HepG2 (cell line): ENCODE results near the gene GPC6. TPM values are rescaled to one million over a fixed set of nuclear protein-coding genes. Genes with fewer than 3 reads are reported as not detected.

Source experiments
- ATAC-seq: fragments of 200-7000 bp; cut with Tn5 transposase; 3 replicates; pipeline ENCODE4 v1.9.1; 2020; ENCODE audit warnings: mild to moderate bottlenecking, moderate library complexity
- BruUV-seq: library from RNA; stranded (reverse); fragments of 400-500 nt; replicated peaks from 2 replicates; lab custom pipeline; 2021; lab: Mats Ljungman, UMichigan
- CTCF ChIA-PET: fragments of 300-600 bp; formaldehyde crosslinking; extraction: SDS; loops from one replicate; lab custom pipeline; 2021; ENCODE audit warnings: low total read pairs, inconsistent platforms, low intra/inter-chr PET ratio; lab: Yijun Ruan, JAX
- POLR2A ChIA-PET: fragments of 350-600 bp; sonication (Branson Sonifier 250); formaldehyde crosslinking; loops from one replicate; lab custom pipeline; 2020; ENCODE audit warnings: antibody characterized with exemption, inconsistent platforms; lab: Yijun Ruan, JAX
- DNase-seq: peaks from one replicate; pipeline ENCODE4 v3.0.0-alpha.2; 2015; ENCODE audit warnings: low spot score
- FAIRE-seq: peaks from 3 replicates; lab custom pipeline; 2011; peaks lifted over from hg19 to GRCh38; lab: Jason Lieb, UNC
- H2AFZ ChIP-seq: one replicate; pipeline ENCODE4 v1.6.1; 2011; ENCODE audit warnings: low read length, inconsistent platforms
- H3K27ac ChIP-seq: fragments of 300-600 bp; 3 replicates; pipeline ENCODE4 v1.8.0; 2011; ENCODE audit warnings: mixed run types, mild to moderate bottlenecking, mixed read lengths, low read length, inconsistent platforms; ENCODE audit not compliant: insufficient read depth; ENCODE audit errors: extremely low read length
- H3K27me3 ChIP-seq, 2 experiments: fragments of 200-600 bp in 1 of 2; 2 replicates in 1 of 2; 3 replicates in 1 of 2; pipeline versions ENCODE4 v1.6.0 to v1.8.0; 2011; ENCODE audit warnings: low read length in 2 of 2, mild to moderate bottlenecking in 2 of 2, moderate library complexity in 2 of 2, inconsistent platforms in 1 of 2; ENCODE audit not compliant: insufficient read depth in 2 of 2, control insufficient read depth in 1 of 2
- H3K36me3 ChIP-seq, 2 experiments: fragments of 200-600 bp in 1 of 2; replicated peaks in 1 of 2; 2 replicates in 1 of 2; 3 replicates in 1 of 2; pipeline versions ENCODE4 v1.5.1 to v1.8.0; 2011; ENCODE audit warnings: low read length in 2 of 2, inconsistent platforms in 1 of 2; ENCODE audit not compliant: insufficient read depth in 2 of 2, control insufficient read depth in 1 of 2
- H3K4me1 ChIP-seq: 2 replicates; pipeline ENCODE4 v1.5.1; 2012; ENCODE audit warnings: low read length, inconsistent platforms; ENCODE audit not compliant: insufficient read depth
- H3K4me2 ChIP-seq: 2 replicates; pipeline ENCODE4 v1.6.0; 2011; ENCODE audit warnings: low read depth, low read length, inconsistent platforms
- H3K4me3 ChIP-seq, 3 experiments: fragments of 200-600 bp in 1 of 3; sonication (generic), shearing (Covaris generic) in 1 of 3; replicated peaks in 1 of 3; 2 replicates each; pipeline ENCODE4 v1.5.1; 2011 to 2016; ENCODE audit warnings: low read length in 3 of 3, inconsistent platforms in 2 of 3, low read depth in 2 of 3, mild to moderate bottlenecking in 2 of 3, control low read depth in 1 of 3, mixed read lengths in 1 of 3; ENCODE audit not compliant: insufficient read depth in 1 of 3
- H3K79me2 ChIP-seq: one replicate; pipeline ENCODE4 v1.6.1; 2011; ENCODE audit warnings: low read length, inconsistent platforms; ENCODE audit not compliant: insufficient read depth
- H3K9ac ChIP-seq: 2 replicates; pipeline ENCODE4 v1.6.0; 2011; ENCODE audit warnings: mild to moderate bottlenecking, low read depth, low read length, inconsistent platforms; ENCODE audit not compliant: insufficient read depth
- H3K9me3 ChIP-seq: 2 replicates; pipeline ENCODE4 v1.5.1; 2012; ENCODE audit warnings: mild to moderate bottlenecking, low read length
- H4K20me1 ChIP-seq: 2 replicates; pipeline ENCODE4 v1.6.0; 2011; ENCODE audit warnings: inconsistent platforms, mild to moderate bottlenecking, low read length, moderate library complexity; ENCODE audit not compliant: insufficient read depth
- GFI1 ChIP-seq: sonication (generic); formaldehyde crosslinking; IDR thresholded peaks from 2 replicates; pipeline ENCODE4 v1.5.0; 2020; ENCODE audit warnings: missing genetic modification reagents, mild to moderate bottlenecking, borderline replicate concordance
- HOXA7 ChIP-seq: sonication (generic); formaldehyde crosslinking; IDR thresholded peaks from 2 replicates; pipeline ENCODE4 v1.8.1; 2022; ENCODE audit warnings: mild to moderate bottlenecking, missing genetic modification reagents, moderate library complexity
- KDM5A ChIP-seq: fragments of 200-600 bp; sonication (generic); IDR thresholded peaks from 2 replicates; pipeline ENCODE4 v1.7.0; 2018; ENCODE audit warnings: antibody characterized with exemption, mild to moderate bottlenecking, low read length, borderline replicate concordance
- PRDM4 ChIP-seq: sonication (generic); formaldehyde crosslinking; IDR thresholded peaks from 2 replicates; pipeline ENCODE4 v1.9.0; 2021; ENCODE audit warnings: missing genetic modification reagents, borderline replicate concordance
- PRPF4 ChIP-seq: fragments of 200-400 bp; formaldehyde crosslinking; IDR thresholded peaks from 2 replicates; pipeline ENCODE4 v1.6.1; 2016; ENCODE audit warnings: low read length, low read depth; ENCODE audit not compliant: poor library complexity, severe bottlenecking
- SIN3B ChIP-seq: fragments of 150-350 bp; IDR thresholded peaks from 2 replicates; pipeline ENCODE4 v1.6.1; 2014; ENCODE audit warnings: low read length
- SNRNP70 ChIP-seq: fragments of 200-400 bp; formaldehyde crosslinking; IDR thresholded peaks from 2 replicates; pipeline ENCODE4 v1.6.1; 2017; ENCODE audit warnings: mild to moderate bottlenecking, low read depth, low read length, moderate library complexity
- SSRP1 ChIP-seq: IDR thresholded peaks from 2 replicates; pipeline ENCODE4 v1.6.1; 2016; ENCODE audit warnings: control low read depth
- TARDBP ChIP-seq: sonication (generic); formaldehyde crosslinking; IDR thresholded peaks from 2 replicates; pipeline ENCODE4 v1.8.0; 2022; ENCODE audit warnings: mild to moderate bottlenecking, missing genetic modification reagents
- ZBTB34 ChIP-seq: sonication (generic); formaldehyde crosslinking; IDR thresholded peaks from 2 replicates; pipeline ENCODE4 v1.8.0; 2022; ENCODE audit warnings: mild to moderate bottlenecking, missing genetic modification reagents
- ZFY ChIP-seq: sonication (generic); formaldehyde crosslinking; IDR thresholded peaks from 2 replicates; pipeline ENCODE4 v1.4.0; 2020; ENCODE audit warnings: missing genetic modification reagents
- ZNF253 ChIP-seq: sonication (generic); formaldehyde crosslinking; IDR thresholded peaks from 2 replicates; pipeline ENCODE4 v1.8.0; 2022; ENCODE audit warnings: mild to moderate bottlenecking, missing genetic modification reagents, borderline replicate concordance
- ZNF737 ChIP-seq: sonication (generic); formaldehyde crosslinking; IDR thresholded peaks from 2 replicates; pipeline ENCODE4 v1.5.0; 2020; ENCODE audit warnings: missing genetic modification reagents, mild to moderate bottlenecking, borderline replicate concordance
- ZNF816 ChIP-seq: sonication (generic); formaldehyde crosslinking; IDR thresholded peaks from 2 replicates; pipeline ENCODE4 v1.8.0; 2022; ENCODE audit warnings: missing genetic modification reagents, mild to moderate bottlenecking, borderline replicate concordance
- WGBS: methylation state at CpG from one replicate; pipeline ENCODE4 v1.1.6; 2017; ENCODE audit warnings: low lambda C conversion rate; 5-methylcytosine and 5-hydroxymethylcytosine counted together
- in situ Hi-C: cut with HindIII; loops from 2 replicates; pipeline ENCODE4 v1.10.0; 2017; ENCODE audit warnings: low pct_unique_long_range_greater_than_20kb; ENCODE audit not compliant: extremely low pct_ligation_motif_present
- intact Hi-C: fragments of 100-400 bp; cut with micrococcal nuclease; formaldehyde crosslinking; loops from one replicate; pipeline ENCODE4 v1.10.0; 2022; ENCODE audit not compliant: unreplicated experiment
- polyA plus RNA-seq, 8 experiments: library from polyadenylated mRNA; depleted of rRNA in 3 of 8; stranded (reverse) in 7 of 8; unstranded in 1 of 8; fragments of >200 nt; fragmentation: Illumina TruSeq in 4 of 8; extraction: Trizol in 4 of 8; gene quantifications; 2 replicates each; pipeline versions ENCODE4 v1.2.1 to v1.2.3, GENCODE V29; 2011 to 2016; ENCODE audit warnings: low read depth in 4 of 8, missing spikeins in 1 of 8, mixed read lengths in 1 of 8; ENCODE audit not compliant: insufficient read depth in 1 of 8
- total RNA-seq, 5 experiments: library from RNA; depleted of rRNA; stranded (reverse); fragments of >200 nt; fragmentation: Illumina TruSeq; extraction: Trizol; gene quantifications; 2 replicates each; pipeline ENCODE4 v1.2.3, GENCODE V29; 2016; ENCODE audit warnings: low read depth in 1 of 5
- TF ChIP-seq, protein P1 (sequence below): sonication (generic); formaldehyde crosslinking; IDR thresholded peaks from 2 replicates; pipeline ENCODE4 v1.5.0; 2020; ENCODE audit warnings: mild to moderate bottlenecking, low read depth, missing genetic modification reagents, borderline replicate concordance
- TF ChIP-seq, protein P2 (sequence below): sonication (generic); formaldehyde crosslinking; IDR thresholded peaks from 2 replicates; pipeline ENCODE4 v1.4.0; 2020; ENCODE audit warnings: missing genetic modification reagents

The GPC6 gene
- total and polyA plus RNA-seq, 2 of the 13 experiments (the other 11 are each of a cell fraction or from before 2014, with no cell fraction given) = 24.5 to 33.9 TPM

GRCh38 chr13:93723316-93723715 lies 496.7 kb downstream of the GPC6 start:
- H3K4me2 ChIP-seq = no peak overlapping the region
- DNase-seq = no peak
- CTCF ChIA-PET = no interaction called here

DNA sequence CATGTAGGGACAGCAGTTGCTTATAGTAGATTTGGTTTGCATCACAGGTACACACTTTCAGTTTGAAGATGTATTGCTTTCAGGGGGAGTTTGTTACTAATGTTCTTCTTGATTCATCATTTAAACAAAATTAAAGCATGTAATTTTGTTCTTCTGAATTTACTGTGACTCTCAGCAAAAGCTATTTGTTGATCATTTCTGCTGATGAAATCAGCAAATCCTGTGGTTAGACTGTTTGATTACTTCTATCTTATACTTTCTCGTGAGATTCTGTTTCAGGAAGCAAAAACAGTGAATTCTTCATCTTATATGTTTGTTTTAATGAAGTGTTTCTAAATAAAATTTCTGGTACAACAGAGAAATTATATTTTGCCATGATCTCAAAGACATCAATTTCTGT lies 497.6 kb downstream of the GPC6 start:
- FAIRE-seq (no peak), DNase-seq (no peak), ATAC-seq (no peak)
- POLR2A ChIA-PET = no interaction called here
- Histone ChIP-seq H3K79me2 (no peaks in the 10 kb centered on the region), H3K27ac (no peak overlapping the region), H2AFZ (no peak overlapping the region), H3K4me3 (no peak overlapping the region), H3K9me3 (no peaks in the 10 kb centered on the region), H3K9ac (no peak overlapping the region), H3K4me2 (no peak overlapping the region), H4K20me1 (no peaks in the 10 kb centered on the region), H3K36me3 (no peaks in the 10 kb centered on the region), H3K27me3 (no peaks in the 10 kb centered on the region), H3K4me1 (peaks cover 22% of the 10 kb centered on the region)
- WGBS = 94% methylated on average over 1 of the region's 1 CpG
- no TSS peak for BruUV-seq
- CTCF ChIA-PET = no interaction called here
- in situ Hi-C loops (no loop called here), intact Hi-C loops (no loop called here)
- TF ChIP-seq HOXA7 (CRISPR knock-in tag) (no peak), ZBTB34 (CRISPR knock-in tag) (no peak), PRPF4 (no peak), ZNF737 (CRISPR knock-in tag) (no peak), SIN3B (no peak), SSRP1 (no peak), ZNF816 (CRISPR knock-in tag) (no peak), PRDM4 (no peak), GFI1 (CRISPR knock-in tag) (no peak), ZNF253 (no peak)
- TF ChIP-seq, protein P1, sequence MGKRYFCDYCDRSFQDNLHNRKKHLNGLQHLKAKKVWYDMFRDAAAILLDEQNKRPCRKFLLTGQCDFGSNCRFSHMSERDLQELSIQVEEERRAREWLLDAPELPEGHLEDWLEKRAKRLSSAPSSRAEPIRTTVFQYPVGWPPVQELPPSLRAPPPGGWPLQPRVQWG (CRISPR knock-in tag) = no peak
- TF ChIP-seq, protein P2, sequence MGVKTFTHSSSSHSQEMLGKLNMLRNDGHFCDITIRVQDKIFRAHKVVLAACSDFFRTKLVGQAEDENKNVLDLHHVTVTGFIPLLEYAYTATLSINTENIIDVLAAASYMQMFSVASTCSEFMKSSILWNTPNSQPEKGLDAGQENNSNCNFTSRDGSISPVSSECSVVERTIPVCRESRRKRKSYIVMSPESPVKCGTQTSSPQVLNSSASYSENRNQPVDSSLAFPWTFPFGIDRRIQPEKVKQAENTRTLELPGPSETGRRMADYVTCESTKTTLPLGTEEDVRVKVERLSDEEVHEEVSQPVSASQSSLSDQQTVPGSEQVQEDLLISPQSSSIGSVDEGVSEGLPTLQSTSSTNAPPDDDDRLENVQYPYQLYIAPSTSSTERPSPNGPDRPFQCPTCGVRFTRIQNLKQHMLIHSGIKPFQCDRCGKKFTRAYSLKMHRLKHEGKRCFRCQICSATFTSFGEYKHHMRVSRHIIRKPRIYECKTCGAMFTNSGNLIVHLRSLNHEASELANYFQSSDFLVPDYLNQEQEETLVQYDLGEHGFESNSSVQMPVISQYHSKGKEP = no peak

More at GRCh38 chr13:93723316-93723715, 496.7 kb downstream of the GPC6 start:
- no peaks in the 10 kb centered on the region for H3K9me3 ChIP-seq
- peaks cover 18% of the 10 kb centered on the region for H3K4me1 ChIP-seq
- no peak overlapping the region for H3K9ac ChIP-seq
- no TSS peak for BruUV-seq
- no peak for TF ChIP-seq ZFY (CRISPR knock-in tag)
- TF ChIP-seq SNRNP70 = no peak
- TF ChIP-seq TARDBP = no peak
- no peak for TF ChIP-seq KDM5A
- POLR2A ChIA-PET = no interaction called here
- no peaks in the 10 kb centered on the region for H4K20me1 ChIP-seq
- intact Hi-C loops (no loop called here), in situ Hi-C loops (no loop called here)
- no peak overlapping the region for H3K27ac ChIP-seq
- H3K79me2 ChIP-seq = no peaks in the 10 kb centered on the region
- H3K36me3 ChIP-seq = no peaks in the 10 kb centered on the region
- no peaks in the 10 kb centered on the region for H3K27me3 ChIP-seq
- no peak for FAIRE-seq
- H2AFZ ChIP-seq = no peak overlapping the region
- no peak overlapping the region for H3K4me3 ChIP-seq
- ATAC-seq = no peak
- WGBS = 94% methylated on average over 3 of the region's 3 CpGs
